ENCODE data around the gene NEBL. TPM values are rescaled to one million over a fixed set of nuclear protein-coding genes. Genes with fewer than 3 reads are reported as not detected.

NEBL gene
- total RNA-seq, 1 experiment from 2014 or later = 16.6 TPM

DNA sequence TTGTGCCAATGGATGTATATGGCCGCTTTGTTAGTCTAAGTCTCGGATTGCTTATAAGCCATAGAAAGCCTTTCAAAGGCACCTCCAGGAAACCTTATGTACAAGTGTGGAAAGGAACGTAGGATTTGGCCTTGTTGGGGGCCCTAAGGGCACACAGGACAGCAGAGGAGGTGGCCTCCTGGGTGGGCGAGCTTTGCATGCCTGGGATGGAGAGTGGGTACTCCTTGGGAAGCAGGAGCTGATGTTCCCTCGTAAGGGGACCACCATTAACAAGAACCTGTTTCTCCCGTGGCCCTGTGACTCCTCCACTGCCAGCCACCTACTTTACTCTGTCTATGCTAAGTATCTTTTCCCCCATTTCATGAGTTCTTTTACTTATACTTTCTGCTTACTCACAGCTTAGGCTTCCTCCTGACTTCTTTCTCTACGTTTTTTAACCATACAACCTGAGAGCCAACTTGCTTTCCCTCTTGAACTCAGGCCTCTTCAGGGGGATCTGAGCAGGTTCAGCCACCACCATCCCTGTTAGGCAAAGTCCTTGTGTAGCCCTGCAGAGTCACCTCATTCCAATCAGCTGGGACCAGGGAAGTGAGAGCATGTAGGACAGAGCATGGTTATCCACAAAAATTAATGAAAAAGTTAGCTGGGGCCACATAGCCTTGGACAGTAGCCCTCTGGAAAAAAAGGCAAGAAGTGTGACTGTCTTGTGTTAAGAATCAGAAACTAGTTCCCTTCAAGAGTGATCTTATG, 118.9 kb downstream of the NEBL start:
- no peaks in the 10 kb centered on the region for H3K79me2 ChIP-seq (ENCODE audit: insufficient read depth, low read length)
- no peak overlapping the region for H2AFZ ChIP-seq (ENCODE audit: low read depth, low read length, poor library complexity, severe bottlenecking)
- DNase-seq (ENCODE audit: low read depth, low spot score) = no peak
- H3K9ac ChIP-seq (ENCODE audit: low read length) = no peak overlapping the region
- H3K27ac ChIP-seq (ENCODE audit: low read depth, low read length) = no peak overlapping the region
- H3K27me3 ChIP-seq (ENCODE audit: insufficient read depth, low read length) = no peaks in the 10 kb centered on the region
- POLR2A ChIA-PET = no interaction called here
- RAD21 ChIA-PET (ENCODE audit: low non-redundant PET in 1 of 2, low total read pairs in 2 of 2, uncharacterized antibody in 2 of 2, unreplicated experiment in 2 of 2) = no interaction called here
- no peak for ATAC-seq
- TF ChIP-seq ELF1 (IDR thresholded peaks at IDR 0.05; ENCODE audit: borderline replicate concordance, low read depth) (no peak), SIN3A (IDR thresholded peaks at IDR 0.05; ENCODE audit: low read depth) (no peak), ZFX (IDR thresholded peaks at IDR 0.05) (no peak), EGR1 (IDR thresholded peaks at IDR 0.05; ENCODE audit: low read depth) (no peak), SRF (IDR thresholded peaks at IDR 0.05; ENCODE audit: low read depth) (no peak), RAD21 (IDR thresholded peaks at IDR 0.05; ENCODE audit: low read depth) (no peak), YY1 (IDR thresholded peaks at IDR 0.05; ENCODE audit: extremely low read depth, insufficient replicate concordance, low read depth, low read length) (no peak), POLR2A (IDR thresholded peaks at IDR 0.05; ENCODE audit: borderline replicate concordance, extremely low read depth, insufficient read depth, insufficient read length) (no peak), FOSL1 (IDR thresholded peaks at IDR 0.05; ENCODE audit: low read depth) (no peak)
- TF ChIP-seq, protein P1, sequence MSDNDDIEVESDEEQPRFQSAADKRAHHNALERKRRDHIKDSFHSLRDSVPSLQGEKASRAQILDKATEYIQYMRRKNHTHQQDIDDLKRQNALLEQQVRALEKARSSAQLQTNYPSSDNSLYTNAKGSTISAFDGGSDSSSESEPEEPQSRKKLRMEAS (IDR thresholded peaks at IDR 0.05) = no peak
- TF ChIP-seq, protein P2, sequence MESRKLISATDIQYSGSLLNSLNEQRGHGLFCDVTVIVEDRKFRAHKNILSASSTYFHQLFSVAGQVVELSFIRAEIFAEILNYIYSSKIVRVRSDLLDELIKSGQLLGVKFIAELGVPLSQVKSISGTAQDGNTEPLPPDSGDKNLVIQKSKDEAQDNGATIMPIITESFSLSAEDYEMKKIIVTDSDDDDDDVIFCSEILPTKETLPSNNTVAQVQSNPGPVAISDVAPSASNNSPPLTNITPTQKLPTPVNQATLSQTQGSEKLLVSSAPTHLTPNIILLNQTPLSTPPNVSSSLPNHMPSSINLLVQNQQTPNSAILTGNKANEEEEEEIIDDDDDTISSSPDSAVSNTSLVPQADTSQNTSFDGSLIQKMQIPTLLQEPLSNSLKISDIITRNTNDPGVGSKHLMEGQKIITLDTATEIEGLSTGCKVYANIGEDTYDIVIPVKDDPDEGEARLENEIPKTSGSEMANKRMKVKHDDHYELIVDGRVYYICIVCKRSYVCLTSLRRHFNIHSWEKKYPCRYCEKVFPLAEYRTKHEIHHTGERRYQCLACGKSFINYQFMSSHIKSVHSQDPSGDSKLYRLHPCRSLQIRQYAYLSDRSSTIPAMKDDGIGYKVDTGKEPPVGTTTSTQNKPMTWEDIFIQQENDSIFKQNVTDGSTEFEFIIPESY (IDR thresholded peaks at IDR 0.05; ENCODE audit: extremely low read depth, insufficient replicate concordance, low read length) = no peak
- H3K9me3 ChIP-seq (ENCODE audit: control insufficient read depth in 1 of 2, insufficient read depth in 1 of 2, low read depth in 1 of 2, low read length in 2 of 2) = no peaks in the 10 kb centered on the region
- H3K4me2 ChIP-seq (ENCODE audit: low read length) = no peak overlapping the region
- H3K9me2 ChIP-seq (ENCODE audit: insufficient read depth) = no peaks in the 10 kb centered on the region
- no peaks in the 10 kb centered on the region for H3K4me1 ChIP-seq (ENCODE audit: control insufficient read depth in 1 of 2, insufficient read depth in 2 of 2, low read length in 2 of 2)
- no peaks in the 10 kb centered on the region for H3K36me3 ChIP-seq (ENCODE audit: control insufficient read depth in 1 of 2, insufficient read depth in 2 of 2, low read length in 2 of 2)
- H3K4me3 ChIP-seq (replicated peaks in 1 of 2; ENCODE audit: low read depth in 1 of 2, low read length in 2 of 2) = no peak overlapping the region
- no peaks in the 10 kb centered on the region for H4K20me1 ChIP-seq (ENCODE audit: insufficient read depth)
- BruUV-seq (replicated peaks) = no TSS peak
- CTCF ChIA-PET = no interaction called here
- intact Hi-C loops (cut with micrococcal nuclease) = no loop called here

All from HCT116 (cell line).